Memory B cell (primary cell): Measurements from ENCODE around the gene ST7.

Experiments used
- ATAC-seq: fragments of 150-1000 bp; cut with Tn5 transposase; 2 replicates; pipeline ENCODE4 v1.10.0; 2021; ENCODE audit warnings: low read depth, mild to moderate bottlenecking, moderate library complexity
- DNase-seq, 2 donors: peaks; one replicate each; pipeline ENCODE4 v3.0.0; 2022; ENCODE audit warnings: low spot score in 2 of 2
- H3K27ac Mint-ChIP-seq: one replicate; pipeline ENCODE4 v1.8.0; 2022; ENCODE audit warnings: mild to moderate bottlenecking, moderate library complexity, mixed read lengths
- H3K27me3 Mint-ChIP-seq: one replicate; pipeline ENCODE4 v1.8.0; 2022; ENCODE audit warnings: mixed read lengths
- H3K36me3 Mint-ChIP-seq: one replicate; pipeline ENCODE4 v1.8.0; 2022; ENCODE audit warnings: mild to moderate bottlenecking, mixed read lengths
- H3K4me1 Mint-ChIP-seq: one replicate; pipeline ENCODE4 v1.8.0; 2022; ENCODE audit warnings: mixed read lengths
- H3K4me3 Mint-ChIP-seq: one replicate; pipeline ENCODE4 v1.8.0; 2022; ENCODE audit warnings: mild to moderate bottlenecking, moderate library complexity, mixed read lengths
- H3K9me3 Mint-ChIP-seq: one replicate; pipeline ENCODE4 v1.8.0; 2022; ENCODE audit warnings: mixed read lengths

The ST7 gene

DNA sequence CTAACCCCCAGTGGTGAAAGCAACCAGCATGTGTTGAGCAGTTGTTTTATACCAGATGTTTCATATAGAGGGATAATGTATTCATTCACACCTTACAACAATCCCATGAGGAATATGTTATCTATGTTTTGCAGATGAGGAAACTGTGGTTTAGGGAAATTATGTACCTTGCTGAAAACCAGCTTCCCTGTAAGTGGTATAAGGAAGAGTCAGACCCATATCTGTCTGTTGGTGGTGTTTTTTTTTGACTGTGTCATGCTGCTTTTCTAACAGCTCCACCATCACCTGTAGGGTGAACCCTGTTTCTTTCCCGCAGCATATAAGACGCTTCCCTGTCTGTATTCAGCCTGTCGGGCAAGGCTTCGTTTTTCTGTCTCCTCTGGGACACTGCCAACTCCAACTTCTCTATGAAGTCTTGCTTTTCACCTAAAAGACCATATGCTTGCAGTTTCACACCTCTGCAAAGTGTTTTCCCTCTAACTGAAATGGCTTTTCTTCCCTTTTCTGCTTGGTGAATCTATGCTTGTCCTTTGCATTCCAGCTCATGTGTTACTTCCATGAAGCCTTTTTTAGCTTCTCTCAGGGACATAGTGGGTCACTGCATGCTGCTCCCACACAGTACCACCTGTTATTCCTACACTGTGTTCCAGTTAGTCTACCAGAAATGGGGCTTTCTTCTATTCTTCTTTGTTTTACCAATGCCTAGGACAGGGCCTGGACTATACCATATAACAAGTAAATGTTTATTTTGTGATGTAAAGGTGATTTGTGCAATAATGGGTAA lies 92.8 kb downstream of the ST7 start:
- Mint-ChIP-seq H3K36me3 (peaks cover 3% of the 10 kb centered on the region), H3K4me3 (no peak overlapping the region), H3K27me3 (no peaks in the 10 kb centered on the region), H3K9me3 (peaks cover 2% of the 10 kb centered on the region), H3K4me1 (peaks cover 17% of the 10 kb centered on the region), H3K27ac (no peak overlapping the region)
- ATAC-seq (no peak), DNase-seq (no peak)

DNA sequence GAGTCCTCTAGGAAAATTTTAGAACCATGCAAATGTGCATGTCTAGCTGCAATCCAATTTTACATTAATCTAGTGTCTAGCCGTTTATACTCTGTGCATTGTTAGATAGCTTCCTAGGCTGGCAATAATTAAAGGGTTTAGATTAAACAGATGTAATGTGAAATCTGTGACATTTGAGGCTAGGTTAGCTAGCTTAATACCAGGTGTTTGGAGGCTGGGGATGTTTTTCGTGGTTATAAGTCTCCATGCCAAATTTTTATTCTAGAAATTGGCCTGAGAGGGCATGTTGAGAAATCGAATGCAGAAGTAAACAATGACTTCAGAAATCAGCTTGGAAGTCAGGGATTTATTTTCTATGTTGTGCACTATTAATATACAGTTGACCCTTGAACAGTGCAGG lies 94.2 kb downstream of the ST7 start:
- Mint-ChIP-seq H3K4me3 (no peak overlapping the region), H3K27ac (no peak overlapping the region), H3K4me1 (peaks cover 22% of the 10 kb centered on the region), H3K9me3 (no peaks in the 10 kb centered on the region), H3K27me3 (no peaks in the 10 kb centered on the region), H3K36me3 (peaks cover 2% of the 10 kb centered on the region)
- no peak for DNase-seq
- no peak for ATAC-seq

DNA sequence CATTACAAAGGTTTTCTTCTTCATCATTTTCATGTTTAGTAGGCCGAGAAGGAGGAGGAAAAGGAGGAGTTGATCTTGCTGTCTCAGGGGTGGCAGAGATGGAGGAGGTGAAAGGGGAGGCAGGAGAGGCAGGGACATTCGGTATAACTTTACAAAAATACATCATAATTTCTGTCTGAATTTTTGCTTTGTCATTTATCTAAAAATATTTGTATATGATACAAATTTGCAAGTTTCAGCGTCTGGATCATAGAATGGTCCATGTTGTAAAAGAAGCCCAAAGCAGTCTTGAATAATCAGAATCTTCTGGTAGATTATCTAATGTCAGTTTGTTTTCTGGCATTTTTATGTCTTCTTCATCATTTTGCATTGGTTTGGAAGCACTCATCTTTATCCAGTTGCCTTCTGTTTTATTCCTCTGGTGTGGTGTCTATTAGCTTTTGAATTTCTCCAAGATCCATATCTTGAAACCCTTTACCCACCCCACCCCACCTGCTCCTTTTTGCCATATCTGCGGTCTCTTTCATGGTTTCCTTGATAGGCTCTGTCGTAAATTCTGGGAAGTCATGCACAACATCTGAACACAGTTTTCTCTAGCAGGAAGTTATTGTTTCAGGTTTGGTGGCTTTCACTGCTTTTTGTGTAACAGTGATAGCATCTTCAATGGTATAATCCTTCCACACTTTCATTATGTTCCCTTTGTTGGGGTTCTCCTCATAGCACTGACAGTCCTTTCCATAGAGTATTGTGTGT lies 95.0 kb downstream of the ST7 start:
- peaks cover 22% of the 10 kb centered on the region for H3K4me1 Mint-ChIP-seq
- ATAC-seq (no peak), DNase-seq (no peak)
- H3K4me3 Mint-ChIP-seq, result no peak overlapping the region
- no peak overlapping the region for H3K27ac Mint-ChIP-seq
- no peaks in the 10 kb centered on the region for H3K27me3 Mint-ChIP-seq
- no peaks in the 10 kb centered on the region for H3K9me3 Mint-ChIP-seq
- H3K36me3 Mint-ChIP-seq, result peaks cover 2% of the 10 kb centered on the region

DNA sequence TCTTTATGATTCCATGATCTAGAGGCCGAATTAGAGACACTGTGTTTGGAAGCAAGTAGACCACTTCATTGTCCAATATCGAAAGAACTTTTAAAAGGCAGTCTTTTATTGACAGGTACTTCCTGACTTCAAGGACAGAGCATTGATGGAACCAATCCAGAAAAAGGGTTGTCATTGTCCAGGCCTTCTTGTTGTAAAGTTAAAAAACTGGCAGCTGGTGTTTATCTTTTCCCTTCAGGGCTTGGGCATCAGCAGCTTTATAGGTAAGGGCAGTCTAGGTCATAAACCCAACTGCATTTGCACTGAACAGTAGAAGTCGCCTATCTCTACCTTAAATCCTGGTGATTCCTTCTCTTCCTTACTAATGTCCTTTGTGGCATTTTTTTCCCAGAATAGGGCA lies 95.6 kb downstream of the ST7 start:
- ATAC-seq (no peak), DNase-seq (no peak)
- H3K36me3 Mint-ChIP-seq, result peaks cover 2% of the 10 kb centered on the region
- H3K27ac Mint-ChIP-seq, result no peak overlapping the region
- no peaks in the 10 kb centered on the region for H3K27me3 Mint-ChIP-seq
- peaks cover 22% of the 10 kb centered on the region for H3K4me1 Mint-ChIP-seq
- no peak overlapping the region for H3K4me3 Mint-ChIP-seq
- H3K9me3 Mint-ChIP-seq, result no peaks in the 10 kb centered on the region

DNA sequence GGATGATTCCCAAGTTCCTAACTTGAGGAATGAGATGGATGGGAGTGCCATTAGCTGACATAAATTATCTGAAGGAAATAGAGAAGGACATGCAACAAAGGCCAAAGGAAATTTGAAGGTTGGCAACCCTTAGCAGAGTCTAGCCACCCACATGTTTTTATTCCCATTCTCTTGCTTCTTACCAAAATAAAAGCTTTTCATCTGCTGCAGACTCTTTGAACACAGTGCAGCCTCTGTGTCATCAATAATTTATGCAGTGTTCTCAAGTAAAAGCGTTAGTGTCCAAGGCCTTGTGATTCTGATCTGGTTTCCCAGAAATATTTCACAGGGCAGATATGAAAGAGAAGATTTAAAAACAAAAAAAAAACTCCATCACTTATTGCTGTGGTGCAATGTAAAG lies 98.5 kb downstream of the ST7 start:
- Mint-ChIP-seq H3K27me3 (no peaks in the 10 kb centered on the region), H3K27ac (no peak overlapping the region), H3K4me1 (peaks cover 17% of the 10 kb centered on the region), H3K9me3 (no peaks in the 10 kb centered on the region), H3K4me3 (no peak overlapping the region), H3K36me3 (peaks cover 2% of the 10 kb centered on the region)
- ATAC-seq (no peak), DNase-seq (no peak)

DNA sequence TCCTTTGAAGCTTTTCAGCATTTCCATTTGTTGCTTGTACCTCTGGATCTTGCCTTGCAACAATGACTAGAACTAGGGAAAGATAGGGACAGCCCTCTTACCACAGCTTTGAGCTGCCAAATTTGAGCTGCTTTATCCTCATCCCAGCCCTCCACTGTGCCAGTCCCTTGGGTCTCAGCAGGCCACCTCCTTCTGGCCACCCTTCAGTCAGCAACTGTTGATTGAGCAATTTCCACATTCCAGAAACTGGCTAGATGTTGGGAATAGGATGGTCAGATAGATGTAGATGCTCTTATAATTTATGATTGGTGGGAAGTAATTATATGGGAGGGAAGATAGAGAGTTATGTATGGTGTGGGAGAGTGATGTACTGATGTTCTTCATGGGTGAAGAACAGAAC lies 100.1 kb downstream of the ST7 start:
- no peak for DNase-seq

DNA sequence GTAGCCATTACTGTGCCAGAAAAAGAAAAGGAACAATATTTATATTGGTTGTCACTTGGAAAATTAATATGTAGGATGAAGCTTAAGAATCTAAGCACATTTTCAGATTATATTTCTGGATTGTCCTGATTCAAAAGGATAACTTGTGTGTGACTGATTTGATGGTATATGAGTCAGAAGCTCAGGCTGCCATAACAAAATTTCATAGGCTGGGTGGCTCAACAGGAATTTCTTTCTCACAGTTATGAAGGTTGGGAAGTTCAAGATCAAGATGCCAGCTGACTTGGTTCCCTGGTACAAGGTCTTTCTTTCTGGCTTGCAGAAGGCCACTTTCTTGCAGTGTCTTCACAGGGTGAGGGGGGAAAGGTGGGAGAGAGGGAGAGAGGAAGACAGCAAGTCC lies 108.5 kb downstream of the ST7 start:
- no peak overlapping the region for H3K4me3 Mint-ChIP-seq
- H3K9me3 Mint-ChIP-seq, result no peaks in the 10 kb centered on the region
- H3K36me3 Mint-ChIP-seq, result no peaks in the 10 kb centered on the region
- H3K27me3 Mint-ChIP-seq, result no peaks in the 10 kb centered on the region
- peaks cover 6% of the 10 kb centered on the region for H3K4me1 Mint-ChIP-seq
- DNase-seq, result no peak
- ATAC-seq, result no peak
- no peak overlapping the region for H3K27ac Mint-ChIP-seq

More for the DNA sequence above, 100.1 kb downstream of the ST7 start:
- ATAC-seq, result no peak
- Mint-ChIP-seq H3K27ac (no peak overlapping the region), H3K9me3 (no peaks in the 10 kb centered on the region), H3K36me3 (peaks cover 2% of the 10 kb centered on the region), H3K4me3 (no peak overlapping the region), H3K27me3 (no peaks in the 10 kb centered on the region), H3K4me1 (peaks cover 13% of the 10 kb centered on the region)

DNA sequence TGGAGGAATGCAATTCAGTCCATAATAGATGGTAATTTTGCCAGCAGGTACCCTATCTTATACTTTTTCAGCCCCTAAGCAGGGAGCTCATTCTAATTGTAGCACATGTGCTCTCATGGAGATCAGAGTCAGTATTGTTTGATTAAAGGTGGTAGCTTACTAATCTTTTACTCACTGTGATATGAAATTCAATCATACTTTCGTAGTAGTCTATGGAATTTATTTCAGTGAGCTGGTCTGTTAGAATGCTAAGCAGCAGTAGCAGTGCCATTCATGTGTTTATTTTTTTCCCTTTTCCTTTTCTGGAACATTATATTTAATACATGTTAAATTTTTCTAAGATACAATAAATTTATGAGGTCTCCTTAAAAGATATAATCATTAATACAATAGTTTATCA lies 109.0 kb downstream of the ST7 start:
- H3K4me1 Mint-ChIP-seq, result peaks cover 6% of the 10 kb centered on the region
- no peaks in the 10 kb centered on the region for H3K9me3 Mint-ChIP-seq
- no peaks in the 10 kb centered on the region for H3K36me3 Mint-ChIP-seq
- H3K27ac Mint-ChIP-seq, result no peak overlapping the region
- H3K4me3 Mint-ChIP-seq, result no peak overlapping the region
- ATAC-seq, result no peak
- H3K27me3 Mint-ChIP-seq, result no peaks in the 10 kb centered on the region
- no peak for DNase-seq

DNA sequence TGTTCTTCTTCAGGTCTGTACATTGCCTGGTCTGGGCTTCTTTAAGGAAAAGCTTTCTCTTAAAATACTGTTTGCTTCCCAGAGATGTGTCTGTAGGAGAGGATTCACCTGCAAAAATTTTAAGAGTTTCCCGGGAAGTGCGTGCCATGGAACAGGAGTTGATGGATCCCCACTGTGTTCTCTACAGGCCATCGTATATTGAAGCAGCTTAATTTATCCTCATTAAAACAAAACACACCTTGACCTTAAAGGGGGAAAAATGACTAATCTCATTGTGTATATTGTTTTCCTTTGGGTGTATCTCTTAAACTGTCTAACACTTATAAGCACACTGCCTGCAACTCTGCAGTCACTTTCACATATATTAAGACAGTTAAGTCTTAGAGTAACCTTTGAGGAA lies 111.4 kb downstream of the ST7 start:
- no peaks in the 10 kb centered on the region for H3K27me3 Mint-ChIP-seq
- H3K36me3 Mint-ChIP-seq, result no peaks in the 10 kb centered on the region
- no peaks in the 10 kb centered on the region for H3K9me3 Mint-ChIP-seq
- no peak overlapping the region for H3K27ac Mint-ChIP-seq
- DNase-seq, result no peak
- no peak for ATAC-seq
- H3K4me3 Mint-ChIP-seq, result no peak overlapping the region
- peaks cover 12% of the 10 kb centered on the region for H3K4me1 Mint-ChIP-seq

DNA sequence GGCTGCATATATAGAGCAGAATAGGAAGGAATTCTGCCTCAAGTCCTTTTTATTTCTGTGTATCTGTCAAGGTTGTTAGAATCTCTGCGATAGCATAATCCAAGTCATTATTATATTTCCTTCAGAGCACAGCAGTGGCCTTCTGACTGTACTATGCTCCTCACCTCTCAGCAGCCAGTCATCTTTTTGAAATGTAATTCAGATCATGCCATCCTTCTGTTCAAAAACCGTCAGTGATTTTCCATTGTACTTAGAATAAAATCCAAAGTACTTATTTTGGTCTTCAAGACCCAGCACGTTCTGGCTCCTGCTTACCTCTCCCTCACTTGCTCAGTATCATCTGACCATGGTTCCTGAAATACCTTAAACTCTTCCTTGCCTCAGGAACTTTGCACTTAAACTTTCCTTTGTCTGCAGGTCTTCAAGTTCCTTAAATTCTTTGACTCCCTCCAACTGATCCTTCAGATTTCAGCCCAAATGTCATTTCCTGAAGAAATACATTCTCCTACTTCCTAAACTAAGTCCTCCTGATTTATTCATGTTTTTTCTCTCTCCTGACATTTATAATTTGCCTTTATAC lies 112.4 kb downstream of the ST7 start:
- H3K27ac Mint-ChIP-seq, result no peak overlapping the region
- H3K4me1 Mint-ChIP-seq, result peaks cover 12% of the 10 kb centered on the region
- ATAC-seq (no peak), DNase-seq (no peak)
- H3K27me3 Mint-ChIP-seq, result no peaks in the 10 kb centered on the region
- H3K9me3 Mint-ChIP-seq, result no peaks in the 10 kb centered on the region
- no peaks in the 10 kb centered on the region for H3K36me3 Mint-ChIP-seq
- H3K4me3 Mint-ChIP-seq, result no peak overlapping the region

DNA sequence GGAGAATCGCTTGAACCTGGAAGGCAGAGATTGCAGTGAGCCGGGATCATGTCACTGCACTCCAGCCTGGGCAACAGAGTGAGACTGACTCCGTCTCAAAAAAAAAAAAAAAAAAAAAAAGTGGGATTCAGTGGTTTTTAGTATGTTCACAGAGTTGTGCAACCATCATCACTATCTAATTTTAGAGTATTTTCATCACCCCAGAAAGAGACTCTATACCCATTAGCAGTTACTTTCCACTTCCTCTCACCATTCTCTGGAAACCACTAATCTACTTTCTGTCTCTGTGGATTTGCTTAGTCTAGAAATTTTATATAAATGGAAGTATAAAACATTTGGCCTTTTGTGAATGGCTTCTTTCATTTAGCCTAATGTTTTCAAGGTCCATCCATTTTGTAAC lies 113.4 kb downstream of the ST7 start:
- no peaks in the 10 kb centered on the region for H3K36me3 Mint-ChIP-seq
- no peak for ATAC-seq
- no peak overlapping the region for H3K4me3 Mint-ChIP-seq
- DNase-seq, result no peak
- H3K27me3 Mint-ChIP-seq, result no peaks in the 10 kb centered on the region
- H3K4me1 Mint-ChIP-seq, result peaks cover 12% of the 10 kb centered on the region
- H3K9me3 Mint-ChIP-seq, result no peaks in the 10 kb centered on the region
- H3K27ac Mint-ChIP-seq, result no peak overlapping the region

DNA sequence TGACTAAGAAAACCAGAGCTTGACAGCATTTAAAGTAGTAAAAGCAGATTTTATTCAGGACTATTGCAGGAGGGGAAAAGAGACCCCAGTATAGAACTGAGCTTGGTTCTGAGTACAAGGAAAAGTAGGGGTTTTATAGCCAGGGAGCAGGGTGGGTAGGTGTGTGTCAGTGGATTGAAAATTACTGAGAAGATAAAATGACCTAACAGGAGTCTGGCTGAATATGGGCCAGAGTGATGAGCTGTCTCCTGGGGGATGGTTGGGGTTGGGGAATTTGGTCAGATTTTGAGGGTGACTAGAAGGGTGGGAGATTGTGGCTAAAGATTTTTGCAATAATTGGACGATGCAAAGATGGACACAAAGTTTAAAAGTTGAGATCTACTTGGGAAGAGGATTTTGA lies 114.0 kb downstream of the ST7 start:
- H3K27ac Mint-ChIP-seq, result no peak overlapping the region
- no peaks in the 10 kb centered on the region for H3K9me3 Mint-ChIP-seq
- ATAC-seq (no peak), DNase-seq (no peak)
- H3K4me1 Mint-ChIP-seq, result peaks cover 12% of the 10 kb centered on the region
- H3K4me3 Mint-ChIP-seq, result no peak overlapping the region
- H3K36me3 Mint-ChIP-seq, result no peaks in the 10 kb centered on the region
- H3K27me3 Mint-ChIP-seq, result no peaks in the 10 kb centered on the region

DNA sequence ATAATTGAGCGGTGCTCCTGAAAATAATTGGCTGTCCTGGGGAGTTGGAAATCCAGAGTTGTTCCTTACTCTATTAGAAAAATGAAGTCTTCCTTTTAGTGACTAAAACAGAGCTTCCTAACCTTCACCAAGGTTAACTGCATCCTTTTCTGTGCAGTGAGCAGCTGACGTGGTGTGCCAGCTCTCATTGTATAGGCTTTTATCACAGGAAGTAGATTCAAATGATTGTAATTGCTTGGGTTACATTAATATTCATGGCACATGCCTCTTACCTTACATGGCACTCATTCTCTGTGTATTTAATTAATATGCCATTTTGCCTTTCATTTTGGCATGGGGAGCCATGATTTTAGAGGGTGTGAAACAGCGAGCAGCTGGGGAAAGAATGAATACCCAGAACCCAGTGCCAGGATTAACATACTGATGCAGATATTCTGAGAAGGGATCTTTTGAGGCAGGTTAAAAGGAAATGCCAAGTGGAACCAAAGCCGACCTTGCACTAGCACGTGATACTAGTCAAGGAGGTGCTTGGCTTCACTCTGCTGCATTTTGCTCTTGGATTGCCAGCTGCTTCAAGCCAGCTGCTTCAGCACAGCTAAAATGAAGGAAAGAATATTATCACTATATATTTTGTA lies 115.3 kb downstream of the ST7 start:
- H3K27ac Mint-ChIP-seq, result no peak overlapping the region
- H3K36me3 Mint-ChIP-seq, result no peaks in the 10 kb centered on the region
- H3K4me3 Mint-ChIP-seq, result no peak overlapping the region
- H3K27me3 Mint-ChIP-seq, result no peaks in the 10 kb centered on the region
- ATAC-seq (no peak), DNase-seq (no peak)
- H3K4me1 Mint-ChIP-seq, result peaks cover 14% of the 10 kb centered on the region
- H3K9me3 Mint-ChIP-seq, result no peaks in the 10 kb centered on the region

DNA sequence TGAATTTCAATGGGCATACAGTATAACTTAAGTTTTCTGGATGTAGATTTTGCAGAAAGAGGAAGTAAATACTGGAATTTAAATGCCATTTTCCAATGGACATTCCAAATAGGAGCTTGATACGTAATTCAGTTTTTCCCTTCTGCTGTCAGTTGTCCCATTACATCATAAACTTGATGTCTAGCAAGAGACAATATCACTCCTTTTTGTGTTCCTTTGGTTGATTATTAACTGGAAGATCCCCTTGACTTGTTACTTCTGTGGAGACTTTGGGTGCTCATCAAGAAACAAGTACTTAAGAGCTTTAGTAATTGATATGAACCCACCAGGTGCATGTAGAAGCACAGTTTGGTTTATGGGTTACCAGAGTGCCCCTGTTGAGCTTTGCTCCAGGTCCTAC lies 116.1 kb downstream of the ST7 start:
- ATAC-seq (no peak), DNase-seq (no peak)
- Mint-ChIP-seq H3K4me3 (no peak overlapping the region), H3K4me1 (peaks cover 14% of the 10 kb centered on the region), H3K27ac (no peak overlapping the region), H3K27me3 (no peaks in the 10 kb centered on the region), H3K36me3 (no peaks in the 10 kb centered on the region), H3K9me3 (no peaks in the 10 kb centered on the region)
